Measurements from ENCODE around the gene BMP7.
"Not testable (repeated sequence)": the region's sequence is repeated elsewhere in the genome, so short reads cannot be mapped to it uniquely, and the experiment has no call there.

The BMP7 gene

GRCh38 chr20:57193094-57193493 lies 73.3 kb downstream of the BMP7 start:
- CTCF ChIA-PET: no interaction called here
- Histone ChIP-seq H3K4me3 (ENCODE audit: low read depth, low read length) (no peak overlapping the region), H3K9me3 (ENCODE audit: control insufficient read depth, insufficient read depth, low read depth, low read length) (no peaks in the 10 kb centered on the region), H3K4me1 (ENCODE audit: control insufficient read depth, insufficient read depth, low read length) (no peaks in the 10 kb centered on the region), H3K27ac (ENCODE audit: extremely low read depth, low read depth, low read length) (no peak overlapping the region), H3K36me3 (ENCODE audit: control insufficient read depth in 2 of 2, insufficient read depth in 1 of 2, low read length in 2 of 2) (peaks cover 0 to 26% of the 10 kb centered on the region in 2 experiments; a peak in 1 of 3 replicates)
- POLR2A ChIA-PET: no interaction called here
- TF ChIP-seq, protein P1, sequence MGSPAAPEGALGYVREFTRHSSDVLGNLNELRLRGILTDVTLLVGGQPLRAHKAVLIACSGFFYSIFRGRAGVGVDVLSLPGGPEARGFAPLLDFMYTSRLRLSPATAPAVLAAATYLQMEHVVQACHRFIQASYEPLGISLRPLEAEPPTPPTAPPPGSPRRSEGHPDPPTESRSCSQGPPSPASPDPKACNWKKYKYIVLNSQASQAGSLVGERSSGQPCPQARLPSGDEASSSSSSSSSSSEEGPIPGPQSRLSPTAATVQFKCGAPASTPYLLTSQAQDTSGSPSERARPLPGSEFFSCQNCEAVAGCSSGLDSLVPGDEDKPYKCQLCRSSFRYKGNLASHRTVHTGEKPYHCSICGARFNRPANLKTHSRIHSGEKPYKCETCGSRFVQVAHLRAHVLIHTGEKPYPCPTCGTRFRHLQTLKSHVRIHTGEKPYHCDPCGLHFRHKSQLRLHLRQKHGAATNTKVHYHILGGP (tag by site-specific recombination; IDR thresholded peaks at IDR 0.05): no peak
- TF ChIP-seq ZNF664 (tag by site-specific recombination; IDR thresholded peaks at IDR 0.05) (no peak), ZNF837 (tag by site-specific recombination; IDR thresholded peaks at IDR 0.05) (no peak), ZNF623 (tag by site-specific recombination; IDR thresholded peaks at IDR 0.05) (no peak), OVOL3 (tag by site-specific recombination; IDR thresholded peaks at IDR 0.05) (no peak), ZNF37A (tag by site-specific recombination; IDR thresholded peaks at IDR 0.05) (no peak), MEIS1 (CRISPR knock-in tag; IDR thresholded peaks at IDR 0.05; ENCODE audit: borderline replicate concordance) (no peak)
- TF ChIP-seq, protein P2, sequence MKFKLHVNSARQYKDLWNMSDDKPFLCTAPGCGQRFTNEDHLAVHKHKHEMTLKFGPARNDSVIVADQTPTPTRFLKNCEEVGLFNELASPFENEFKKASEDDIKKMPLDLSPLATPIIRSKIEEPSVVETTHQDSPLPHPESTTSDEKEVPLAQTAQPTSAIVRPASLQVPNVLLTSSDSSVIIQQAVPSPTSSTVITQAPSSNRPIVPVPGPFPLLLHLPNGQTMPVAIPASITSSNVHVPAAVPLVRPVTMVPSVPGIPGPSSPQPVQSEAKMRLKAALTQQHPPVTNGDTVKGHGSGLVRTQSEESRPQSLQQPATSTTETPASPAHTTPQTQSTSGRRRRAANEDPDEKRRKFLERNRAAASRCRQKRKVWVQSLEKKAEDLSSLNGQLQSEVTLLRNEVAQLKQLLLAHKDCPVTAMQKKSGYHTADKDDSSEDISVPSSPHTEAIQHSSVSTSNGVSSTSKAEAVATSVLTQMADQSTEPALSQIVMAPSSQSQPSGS (tag by site-specific recombination; IDR thresholded peaks at IDR 0.05; ENCODE audit: low read depth): no peak

DNA sequence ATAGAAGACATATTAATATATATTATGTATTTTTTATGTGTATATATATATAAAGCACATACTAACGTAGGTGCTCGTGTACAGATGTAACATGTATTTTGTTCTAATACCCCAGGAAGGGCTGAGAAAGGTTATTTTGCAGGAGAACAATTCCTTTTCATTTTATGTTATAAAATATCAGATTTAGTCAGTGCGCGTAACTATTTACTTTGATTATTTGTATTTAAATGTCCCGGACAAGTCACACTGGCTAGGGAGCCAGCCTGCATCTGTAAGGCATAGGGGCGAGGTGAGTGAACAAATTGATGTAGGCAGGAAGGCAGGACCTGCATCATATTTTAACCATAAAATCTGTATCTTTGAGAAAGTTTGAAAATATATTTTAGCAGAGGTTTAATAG lies 74.1 kb downstream of the BMP7 start:
- H3K36me3 ChIP-seq (ENCODE audit: control insufficient read depth in 2 of 2, insufficient read depth in 1 of 2, low read length in 2 of 2): peaks cover 0 to 26% of the 10 kb centered on the region in 2 experiments; a peak in 1 of 3 replicates
- no peaks in the 10 kb centered on the region for H3K9me3 ChIP-seq (ENCODE audit: control insufficient read depth, insufficient read depth, low read depth, low read length)
- H3K4me3 ChIP-seq (ENCODE audit: low read depth, low read length): no peak overlapping the region
- CTCF ChIA-PET: no interaction called here
- no peaks in the 10 kb centered on the region for H3K4me1 ChIP-seq (ENCODE audit: control insufficient read depth, insufficient read depth, low read length)
- no peak for TF ChIP-seq PRDM1 (tag by site-specific recombination; IDR thresholded peaks at IDR 0.05)
- no peak for TF ChIP-seq ZBTB48 (tag by site-specific recombination; IDR thresholded peaks at IDR 0.05)
- no peak for TF ChIP-seq ZNF555 (tag by site-specific recombination; conservative IDR thresholded peaks at IDR 0.05)
- no peak for TF ChIP-seq ZNF146 (tag by site-specific recombination; IDR thresholded peaks at IDR 0.05)
- TF ChIP-seq ELK4 (IDR thresholded peaks at IDR 0.05; ENCODE audit: borderline replicate concordance, low read depth, low read length): no peak
- TF ChIP-seq, protein P3, sequence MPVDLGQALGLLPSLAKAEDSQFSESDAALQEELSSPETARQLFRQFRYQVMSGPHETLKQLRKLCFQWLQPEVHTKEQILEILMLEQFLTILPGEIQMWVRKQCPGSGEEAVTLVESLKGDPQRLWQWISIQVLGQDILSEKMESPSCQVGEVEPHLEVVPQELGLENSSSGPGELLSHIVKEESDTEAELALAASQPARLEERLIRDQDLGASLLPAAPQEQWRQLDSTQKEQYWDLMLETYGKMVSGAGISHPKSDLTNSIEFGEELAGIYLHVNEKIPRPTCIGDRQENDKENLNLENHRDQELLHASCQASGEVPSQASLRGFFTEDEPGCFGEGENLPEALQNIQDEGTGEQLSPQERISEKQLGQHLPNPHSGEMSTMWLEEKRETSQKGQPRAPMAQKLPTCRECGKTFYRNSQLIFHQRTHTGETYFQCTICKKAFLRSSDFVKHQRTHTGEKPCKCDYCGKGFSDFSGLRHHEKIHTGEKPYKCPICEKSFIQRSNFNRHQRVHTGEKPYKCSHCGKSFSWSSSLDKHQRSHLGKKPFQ (tag by site-specific recombination; IDR thresholded peaks at IDR 0.05): no peak
- no peak for TF ChIP-seq ZNF202 (tag by site-specific recombination; IDR thresholded peaks at IDR 0.05; ENCODE audit: borderline replicate concordance)
- no peak for TF ChIP-seq ZNF155 (tag by site-specific recombination; IDR thresholded peaks at IDR 0.05)
- TF ChIP-seq ZNF280C (tag by site-specific recombination; IDR thresholded peaks at IDR 0.05): no peak
- TF ChIP-seq ZNF366 (tag by site-specific recombination; conservative IDR thresholded peaks at IDR 0.05): no peak
- no peak for TF ChIP-seq BCL11A (tag by site-specific recombination; IDR thresholded peaks at IDR 0.05; ENCODE audit: low read depth)
- TF ChIP-seq, protein P4, sequence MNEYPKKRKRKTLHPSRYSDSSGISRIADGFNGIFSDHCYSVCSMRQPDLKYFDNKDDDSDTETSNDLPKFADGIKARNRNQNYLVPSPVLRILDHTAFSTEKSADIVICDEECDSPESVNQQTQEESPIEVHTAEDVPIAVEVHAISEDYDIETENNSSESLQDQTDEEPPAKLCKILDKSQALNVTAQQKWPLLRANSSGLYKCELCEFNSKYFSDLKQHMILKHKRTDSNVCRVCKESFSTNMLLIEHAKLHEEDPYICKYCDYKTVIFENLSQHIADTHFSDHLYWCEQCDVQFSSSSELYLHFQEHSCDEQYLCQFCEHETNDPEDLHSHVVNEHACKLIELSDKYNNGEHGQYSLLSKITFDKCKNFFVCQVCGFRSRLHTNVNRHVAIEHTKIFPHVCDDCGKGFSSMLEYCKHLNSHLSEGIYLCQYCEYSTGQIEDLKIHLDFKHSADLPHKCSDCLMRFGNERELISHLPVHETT (tag by site-specific recombination; IDR thresholded peaks at IDR 0.05): no peak
- no peak for TF ChIP-seq ZNF501 (tag by site-specific recombination; IDR thresholded peaks at IDR 0.05)
- TF ChIP-seq AEBP2 (tag by site-specific recombination; IDR thresholded peaks at IDR 0.05; ENCODE audit: borderline replicate concordance): no peak
- H3K27ac ChIP-seq (ENCODE audit: extremely low read depth, low read depth, low read length): no peak overlapping the region
- POLR2A ChIA-PET: no interaction called here

- H3K27ac ChIP-seq (ENCODE audit: extremely low read depth, low read depth, low read length); CTCF ChIA-PET; H3K4me3 ChIP-seq (ENCODE audit: low read depth, low read length); H3K9me3 ChIP-seq (ENCODE audit: control insufficient read depth, insufficient read depth, low read depth, low read length); H3K4me1 ChIP-seq (ENCODE audit: control insufficient read depth, insufficient read depth, low read length); POLR2A ChIA-PET: not testable (repeated sequence)
- peaks cover 0 to 23% of the 10 kb centered on the region in 2 experiments; a peak in 1 of 3 replicates for H3K36me3 ChIP-seq (ENCODE audit: control insufficient read depth in 2 of 2, insufficient read depth in 1 of 2, low read length in 2 of 2)
Measured at GRCh38 chr20:57191265-57191638, 75.2 kb downstream of the BMP7 start.
